Trophoblast cell (in vitro differentiated cells and primary cell): ENCODE results near the gene CRYBG1.
A peak's percentile ranks its signal among the peaks of the same experiment; 100 is the strongest.

Experiments used
- DNase-seq, 2 donors: peaks; one replicate each; pipeline ENCODE4 v3.0.0-alpha.2; 2016
- H2AFZ ChIP-seq: 2 replicates; pipeline ENCODE4 v1.6.1; 2013; ENCODE audit warnings: low read length, moderate library complexity, mild to moderate bottlenecking; ENCODE audit not compliant: insufficient read depth, poor library complexity
- H2AK5ac ChIP-seq: 2 replicates; pipeline ENCODE4 v1.6.1; 2013; ENCODE audit warnings: mild to moderate bottlenecking, low read length
- H2BK120ac ChIP-seq: 2 replicates; pipeline ENCODE4 v1.6.1; 2013; ENCODE audit warnings: low read length, mild to moderate bottlenecking, moderate library complexity; ENCODE audit not compliant: insufficient read depth, poor library complexity
- H2BK12ac ChIP-seq: 2 replicates; pipeline ENCODE4 v1.6.1; 2013; ENCODE audit warnings: mild to moderate bottlenecking, low read length, moderate library complexity
- H2BK5ac ChIP-seq: 2 replicates; pipeline ENCODE4 v1.6.1; 2013; ENCODE audit warnings: low read length, low read depth, moderate library complexity, mild to moderate bottlenecking; ENCODE audit not compliant: poor library complexity
- H3K14ac ChIP-seq: 2 replicates; pipeline ENCODE4 v1.6.1; 2013; ENCODE audit warnings: mild to moderate bottlenecking, low read length
- H3K18ac ChIP-seq: 2 replicates; pipeline ENCODE4 v1.6.1; 2013; ENCODE audit warnings: mild to moderate bottlenecking, low read length
- H3K23ac ChIP-seq: 2 replicates; pipeline ENCODE4 v1.6.1; 2013; ENCODE audit warnings: low read length
- H3K27ac ChIP-seq: 2 replicates; pipeline ENCODE4 v1.5.1; 2013; ENCODE audit warnings: low read depth, mild to moderate bottlenecking, inconsistent platforms, low read length, moderate library complexity
- H3K27me3 ChIP-seq: 2 replicates; pipeline ENCODE4 v1.6.1; 2013; ENCODE audit warnings: inconsistent platforms, mild to moderate bottlenecking, low read length, moderate library complexity; ENCODE audit not compliant: insufficient read depth
- H3K36me3 ChIP-seq, 2 experiments: 1 replicate in 1 of 2; 2 replicates in 1 of 2; pipeline ENCODE4 v1.6.1; 2013; ENCODE audit warnings: low read length in 2 of 2, mild to moderate bottlenecking in 2 of 2, moderate library complexity in 1 of 2; ENCODE audit not compliant: insufficient read depth in 2 of 2, control insufficient read depth in 1 of 2
- H3K4ac ChIP-seq: 2 replicates; pipeline ENCODE4 v1.6.1; 2013; ENCODE audit warnings: low read depth, mild to moderate bottlenecking, low read length, moderate library complexity
- H3K4me1 ChIP-seq, 2 experiments: 1 replicate in 1 of 2; 2 replicates in 1 of 2; pipeline ENCODE4 v1.6.1; 2013; ENCODE audit warnings: low read length in 2 of 2, mild to moderate bottlenecking in 2 of 2, moderate library complexity in 1 of 2; ENCODE audit not compliant: insufficient read depth in 2 of 2, control insufficient read depth in 1 of 2
- H3K4me2 ChIP-seq: 2 replicates; pipeline ENCODE4 v1.6.1; 2013; ENCODE audit warnings: inconsistent platforms, mild to moderate bottlenecking, low read length, moderate library complexity
- H3K4me3 ChIP-seq: 2 replicates; pipeline ENCODE4 v1.5.1; 2013; ENCODE audit warnings: mild to moderate bottlenecking, low read depth, low read length, inconsistent platforms
- H3K79me1 ChIP-seq: one replicate; pipeline ENCODE4 v1.6.1; 2013; ENCODE audit warnings: low read length
- H3K79me2 ChIP-seq: 2 replicates; pipeline ENCODE4 v1.6.1; 2013; ENCODE audit warnings: low read length, mild to moderate bottlenecking; ENCODE audit not compliant: control insufficient read depth, insufficient read depth, poor library complexity
- H3K9ac ChIP-seq: 2 replicates; pipeline ENCODE4 v1.6.1; 2013; ENCODE audit warnings: mild to moderate bottlenecking, low read length
- H3K9me3 ChIP-seq: 2 replicates; pipeline ENCODE4 v1.6.1; 2013; ENCODE audit warnings: low read depth, mild to moderate bottlenecking, control low read depth, inconsistent platforms, low read length; ENCODE audit not compliant: insufficient read depth
- H4K12ac ChIP-seq: 2 replicates; pipeline ENCODE4 v1.6.1; 2013; ENCODE audit warnings: low read depth, mild to moderate bottlenecking, low read length, moderate library complexity
- H4K8ac ChIP-seq: 2 replicates; pipeline ENCODE4 v1.6.1; 2013; ENCODE audit warnings: low read depth, mild to moderate bottlenecking, low read length, moderate library complexity
- H4K91ac ChIP-seq: one replicate; pipeline ENCODE4 v1.6.1; 2013; ENCODE audit warnings: low read depth, mild to moderate bottlenecking, low read length, moderate library complexity
- WGBS: extraction: QIAGEN DNeasy Blood & Tissue Kit; methylation state at CpG from one replicate; pipeline ENCODE4 v1.1.7; 2013; ENCODE audit warnings: missing lambda C conversion rate; ENCODE audit not compliant: insufficient read length, insufficient coverage; ENCODE audit errors: extremely low coverage; 5-methylcytosine and 5-hydroxymethylcytosine counted together

CRYBG1 gene

DNA sequence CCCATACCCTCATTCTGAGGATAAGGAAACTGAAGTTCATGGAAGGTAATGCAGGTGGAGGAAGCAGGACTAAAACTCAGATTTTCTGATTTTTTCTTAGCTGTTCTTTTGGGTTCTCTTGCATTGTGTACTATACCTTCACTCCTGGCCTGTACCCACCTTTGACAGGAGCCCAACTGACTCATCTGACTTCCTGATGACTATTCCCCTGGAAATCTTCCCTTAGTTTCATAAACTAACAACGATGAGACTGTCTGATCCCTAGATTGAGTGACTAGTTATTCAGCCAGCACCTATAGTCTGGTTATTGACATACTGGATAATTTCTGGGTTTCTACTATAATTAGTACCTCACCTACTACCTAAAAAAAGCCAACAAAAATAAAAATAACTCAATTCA is 10.1 kb downstream of the CRYBG1 start:
- Histone ChIP-seq H3K79me1 (no peaks in the 10 kb centered on the region), H3K14ac (no peak overlapping the region), H4K91ac (no peak overlapping the region), H3K18ac (no peak overlapping the region), H3K23ac (no peak overlapping the region), H2BK12ac (no peak overlapping the region), H3K27ac (no peak overlapping the region), H3K27me3 (no peaks in the 10 kb centered on the region), H3K9me3 (no peaks in the 10 kb centered on the region), H3K4ac (no peak overlapping the region), H3K4me2 (no peak overlapping the region), H2AFZ (no peak overlapping the region), H4K8ac (no peak overlapping the region), H4K12ac (no peak overlapping the region), H2BK5ac (no peak overlapping the region), H3K9ac (no peak overlapping the region), H2AK5ac (no peak overlapping the region), H3K4me1 (no peaks in the 10 kb centered on the region), H3K79me2 (no peaks in the 10 kb centered on the region), H3K4me3 (no peak overlapping the region), H2BK120ac (no peak overlapping the region), H3K36me3 (no peaks in the 10 kb centered on the region)
- WGBS = no CpG with 5 or more reads among the region's 1 CpG
- no peak for DNase-seq

GRCh38 chr6:106372838-106373501 is 12.5 kb downstream of the CRYBG1 start:
- H3K36me3 ChIP-seq = no peaks in the 10 kb centered on the region
- no peak overlapping the region for H4K12ac ChIP-seq
- no peak overlapping the region for H4K8ac ChIP-seq
- H4K91ac ChIP-seq = no peak overlapping the region
- no peaks in the 10 kb centered on the region for H3K79me1 ChIP-seq
- H2BK12ac ChIP-seq = no peak overlapping the region
- H2AK5ac ChIP-seq = no peak overlapping the region
- no peaks in the 10 kb centered on the region for H3K79me2 ChIP-seq
- H3K14ac ChIP-seq = no peak overlapping the region
- H2BK5ac ChIP-seq = no peak overlapping the region
- no peaks in the 10 kb centered on the region for H3K9me3 ChIP-seq
- H3K4ac ChIP-seq = no peak overlapping the region
- no peak overlapping the region for H3K4me2 ChIP-seq
- H3K18ac ChIP-seq = no peak overlapping the region
- H3K27ac ChIP-seq = no peak overlapping the region
- no peak overlapping the region for H3K23ac ChIP-seq
- no peaks in the 10 kb centered on the region for H3K4me1 ChIP-seq
- no peaks in the 10 kb centered on the region for H3K27me3 ChIP-seq
- no peak overlapping the region for H2BK120ac ChIP-seq
- peak in 1 of 2 donors; percentile 25 for DNase-seq
- no peak overlapping the region for H3K9ac ChIP-seq
- WGBS = no CpG with 5 or more reads among the region's 4 CpGs
- no peak overlapping the region for H2AFZ ChIP-seq
- H3K4me3 ChIP-seq = no peak overlapping the region

DNA sequence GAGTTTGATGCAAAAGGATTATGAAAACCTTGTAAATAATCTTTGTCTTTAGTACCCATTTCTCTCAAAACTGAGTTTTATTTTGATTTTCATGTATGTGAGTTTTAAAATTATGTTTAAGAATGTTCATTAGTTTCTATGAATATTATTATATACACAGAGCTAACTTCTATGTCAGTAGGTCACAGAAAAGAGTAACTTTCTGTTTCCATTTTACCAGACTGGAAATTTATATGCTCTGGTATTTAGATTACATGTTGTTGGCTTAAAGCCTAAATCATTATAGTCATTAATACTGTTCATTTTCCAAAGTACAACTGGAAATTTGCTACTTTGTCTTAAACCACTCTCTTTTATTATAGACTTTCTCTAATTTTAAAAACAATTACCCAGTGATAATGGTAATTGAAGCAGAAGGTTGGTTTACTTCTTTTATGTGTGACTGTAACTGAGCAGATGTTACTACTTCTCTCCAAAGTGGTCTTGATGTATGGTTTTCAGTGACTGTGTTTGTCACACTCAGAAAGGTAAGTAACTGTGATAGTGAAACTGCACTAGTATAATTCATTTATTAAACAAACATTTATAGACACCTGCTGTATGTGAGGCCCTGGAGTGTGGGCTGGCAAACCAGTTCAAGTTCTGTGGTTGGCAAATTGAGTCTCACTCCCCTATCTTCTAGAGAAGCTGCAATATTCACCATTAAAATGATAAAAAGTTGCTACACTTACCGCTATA is 13.2 kb downstream of the CRYBG1 start:
- H3K4me1 ChIP-seq = no peaks in the 10 kb centered on the region
- no peak overlapping the region for H3K9ac ChIP-seq
- no peaks in the 10 kb centered on the region for H3K27me3 ChIP-seq
- H3K79me2 ChIP-seq = no peaks in the 10 kb centered on the region
- H3K4me2 ChIP-seq = no peak overlapping the region
- H3K14ac ChIP-seq = no peak overlapping the region
- no peak overlapping the region for H3K18ac ChIP-seq
- H3K27ac ChIP-seq = no peak overlapping the region
- H3K79me1 ChIP-seq = no peaks in the 10 kb centered on the region
- no peaks in the 10 kb centered on the region for H3K36me3 ChIP-seq
- H3K23ac ChIP-seq = no peak overlapping the region
- no peak overlapping the region for H4K91ac ChIP-seq
- H3K9me3 ChIP-seq = no peaks in the 10 kb centered on the region
- no peak overlapping the region for H4K8ac ChIP-seq
- no peak overlapping the region for H2BK5ac ChIP-seq
- DNase-seq = no peak
- H2BK12ac ChIP-seq = no peak overlapping the region
- no peak overlapping the region for H2AFZ ChIP-seq
- WGBS = no CpG with 5 or more reads among the region's 1 CpG
- H3K4ac ChIP-seq = no peak overlapping the region
- no peak overlapping the region for H2AK5ac ChIP-seq
- H2BK120ac ChIP-seq = no peak overlapping the region
- no peak overlapping the region for H4K12ac ChIP-seq
- H3K4me3 ChIP-seq = no peak overlapping the region

- WGBS = no CpG with 5 or more reads among the region's 5 CpGs
- Histone ChIP-seq H3K79me2 (no peaks in the 10 kb centered on the region), H3K79me1 (no peaks in the 10 kb centered on the region)
Observed at GRCh38 chr6:106377061-106377540, 16.6 kb downstream of the CRYBG1 start.

More at GRCh38 chr6:106377061-106377540, 16.6 kb downstream of the CRYBG1 start:
- Histone ChIP-seq H3K9ac (no peak overlapping the region), H3K4ac (no peak overlapping the region), H2AFZ (no peak overlapping the region), H2BK5ac (no peak overlapping the region), H2BK12ac (no peak overlapping the region), H3K14ac (no peak overlapping the region), H3K4me1 (peaks cover 0 to 5% of the 10 kb centered on the region in 2 experiments), H3K23ac (no peak overlapping the region), H4K8ac (no peak overlapping the region), H3K4me3 (no peak overlapping the region), H3K4me2 (no peak overlapping the region), H2BK120ac (no peak overlapping the region), H4K12ac (no peak overlapping the region), H3K27ac (no peak overlapping the region), H3K36me3 (no peaks in the 10 kb centered on the region), H2AK5ac (no peak overlapping the region), H3K9me3 (no peaks in the 10 kb centered on the region), H4K91ac (no peak overlapping the region), H3K27me3 (no peaks in the 10 kb centered on the region), H3K18ac (no peak overlapping the region)
- no peak for DNase-seq
